IMR-90 (cell line): ENCODE results near the gene LTBP2. TPM values are rescaled to one million over a fixed set of nuclear protein-coding genes. Genes with fewer than 3 reads are reported as not detected.
A peak's percentile ranks its signal among the peaks of the same experiment; 100 is the strongest.

Source experiments
- ATAC-seq: fragments of 200-7000 bp; cut with Tn5 transposase; 2 replicates; pipeline ENCODE4 v1.9.1; 2020; ENCODE audit warnings: low read depth, mild to moderate bottlenecking, moderate library complexity
- BruUV-seq: library from RNA; stranded (reverse); fragments of 400-500 nt; replicated peaks from 2 replicates; lab custom pipeline; 2021; lab: Mats Ljungman, UMichigan
- CTCF ChIA-PET: fragments of 300-600 bp; formaldehyde crosslinking; extraction: SDS; loops from one replicate; lab custom pipeline; 2021; ENCODE audit warnings: antibody characterized with exemption; lab: Yijun Ruan, JAX
- POLR2A ChIA-PET: fragments of 300-600 bp; sonication (Branson Sonifier 250); formaldehyde crosslinking; loops from one replicate; lab custom pipeline; 2022; ENCODE audit warnings: antibody characterized with exemption; ENCODE audit not compliant: unreplicated experiment; lab: Charles Lee
- DNase-seq: peaks from one replicate; pipeline ENCODE4 v3.0.0; 2013
- H2AFZ ChIP-seq: replicated peaks from 2 replicates; pipeline ENCODE3; 2013; ENCODE audit warnings: low read length, mild to moderate bottlenecking; ENCODE audit not compliant: poor library complexity
- H2AK5ac ChIP-seq: 2 replicates; pipeline ENCODE4 v1.6.1; 2013; ENCODE audit warnings: low read depth, low read length, inconsistent platforms
- H2AK9ac ChIP-seq: replicated peaks from 2 replicates; pipeline ENCODE3; 2013; ENCODE audit warnings: mild to moderate bottlenecking, low read depth, low read length, moderate library complexity; ENCODE audit not compliant: poor library complexity
- H2BK120ac ChIP-seq: 2 replicates; pipeline ENCODE4 v1.6.1; 2013; ENCODE audit warnings: low read depth, low read length, inconsistent platforms
- H2BK15ac ChIP-seq: 3 replicates; pipeline ENCODE4 v1.6.1; 2013; ENCODE audit warnings: low read depth, low read length, inconsistent platforms
- H2BK20ac ChIP-seq: 2 replicates; pipeline ENCODE4 v1.6.1; 2013; ENCODE audit warnings: low read depth, mild to moderate bottlenecking, inconsistent platforms, low read length, moderate library complexity
- H2BK5ac ChIP-seq: 2 replicates; pipeline ENCODE4 v1.6.1; 2013; ENCODE audit warnings: mild to moderate bottlenecking, low read depth, low read length, inconsistent platforms; ENCODE audit not compliant: poor library complexity, severe bottlenecking
- H3K14ac ChIP-seq: replicated peaks from 2 replicates; pipeline ENCODE4 v1.6.1; 2013; ENCODE audit warnings: low read depth, low read length, inconsistent platforms
- H3K18ac ChIP-seq: 2 replicates; pipeline ENCODE4 v1.6.1; 2013; ENCODE audit warnings: low read depth, low read length, control low read depth
- H3K23ac ChIP-seq: 2 replicates; pipeline ENCODE4 v1.6.1; 2013; ENCODE audit warnings: low read depth, low read length, inconsistent platforms
- H3K27ac ChIP-seq: 2 replicates; pipeline ENCODE4 v1.5.1; 2013; ENCODE audit warnings: mild to moderate bottlenecking, control low read depth, low read length; ENCODE audit not compliant: insufficient read depth
- H3K27me3 ChIP-seq: 2 replicates; pipeline ENCODE4 v1.6.1; 2013; ENCODE audit warnings: low read length; ENCODE audit not compliant: control insufficient read depth, insufficient read depth
- H3K36me3 ChIP-seq: 2 replicates; pipeline ENCODE4 v1.6.1; 2013; ENCODE audit warnings: low read length, mixed read lengths; ENCODE audit not compliant: control insufficient read depth, insufficient read depth
- H3K4ac ChIP-seq: 2 replicates; pipeline ENCODE4 v1.6.1; 2013; ENCODE audit warnings: low read depth, low read length, inconsistent platforms
- H3K4me1 ChIP-seq: 2 replicates; pipeline ENCODE4 v1.6.1; 2013; ENCODE audit warnings: low read length, mixed read lengths; ENCODE audit not compliant: control insufficient read depth, insufficient read depth
- H3K4me2 ChIP-seq: 2 replicates; pipeline ENCODE4 v1.6.1; 2013; ENCODE audit warnings: low read depth, mild to moderate bottlenecking, control low read depth, low read length, moderate library complexity
- H3K4me3 ChIP-seq: 2 replicates; pipeline ENCODE4 v1.5.1; 2013; ENCODE audit warnings: low read depth, mild to moderate bottlenecking, control low read depth, low read length, moderate library complexity; ENCODE audit not compliant: insufficient read depth
- H3K56ac ChIP-seq: 2 replicates; pipeline ENCODE4 v1.6.1; 2013; ENCODE audit warnings: low read length, inconsistent platforms; ENCODE audit not compliant: insufficient read depth; ENCODE audit errors: extremely low read depth
- H3K79me1 ChIP-seq, 2 experiments: 2 replicates each; pipeline ENCODE4 v1.6.1; 2013; ENCODE audit warnings: low read length in 2 of 2, inconsistent platforms in 1 of 2, low read depth in 1 of 2
- H3K9ac ChIP-seq: 2 replicates; pipeline ENCODE4 v1.6.1; 2013; ENCODE audit warnings: low read depth, low read length, control low read depth
- H3K9me1 ChIP-seq: 2 replicates; pipeline ENCODE4 v1.6.1; 2013; ENCODE audit warnings: low read length, inconsistent platforms; ENCODE audit not compliant: insufficient read depth
- H3K9me3 ChIP-seq: 2 replicates; pipeline ENCODE4 v1.6.1; 2013; ENCODE audit warnings: low read length; ENCODE audit not compliant: control insufficient read depth, insufficient read depth
- H4K20me1 ChIP-seq: 2 replicates; pipeline ENCODE4 v1.6.1; 2013; ENCODE audit warnings: low read length, inconsistent platforms; ENCODE audit not compliant: insufficient read depth
- H4K5ac ChIP-seq: 2 replicates; pipeline ENCODE4 v1.6.1; 2013; ENCODE audit warnings: mild to moderate bottlenecking, low read depth, low read length, control low read depth
- H4K8ac ChIP-seq, 2 experiments: 2 replicates each; pipeline ENCODE4 v1.6.1; 2013; ENCODE audit warnings: low read depth in 2 of 2, low read length in 2 of 2, control low read depth in 1 of 2, inconsistent platforms in 1 of 2
- H4K91ac ChIP-seq: 2 replicates; pipeline ENCODE4 v1.6.1; 2013; ENCODE audit warnings: low read depth, low read length, inconsistent platforms; ENCODE audit not compliant: insufficient read depth
- CEBPB ChIP-seq: IDR thresholded peaks from 2 replicates; pipeline ENCODE4 v1.6.1; 2012; ENCODE audit warnings: low read depth, low read length, improper control_type of control experiment
- ELK1 ChIP-seq: fragments of 150-350 bp; IDR thresholded peaks from 2 replicates; pipeline ENCODE4 v1.6.1; 2016; ENCODE audit warnings: low read depth, mild to moderate bottlenecking, low read length, moderate library complexity, borderline replicate concordance
- RAD21 ChIP-seq: IDR thresholded peaks from 2 replicates; pipeline ENCODE4 v1.6.1; 2012; ENCODE audit warnings: low read length, improper control_type of control experiment
- RFX5 ChIP-seq: IDR thresholded peaks from 2 replicates; pipeline ENCODE4 v1.8.0; 2012; ENCODE audit warnings: low read depth, mild to moderate bottlenecking, low read length, moderate library complexity
- WGBS, 2 experiments: methylation state at CpG; one replicate each; pipeline versions ENCODE4 v1.1.5 to v1.1.7; 2013; ENCODE audit warnings: missing lambda C conversion rate in 2 of 2; ENCODE audit not compliant: insufficient read length in 1 of 2; ENCODE audit errors: extremely low coverage in 2 of 2; 5-methylcytosine and 5-hydroxymethylcytosine counted together
- dilution Hi-C: fragments of 300-500 bp; cut with HindIII; formaldehyde crosslinking; loops from one replicate; pipeline ENCODE4 v1.14.3; 2018; ENCODE audit warnings: low sequenced_read_pairs; ENCODE audit not compliant: unreplicated experiment
- in situ Hi-C: fragments of 300-500 bp; cut with MboI; formaldehyde crosslinking; loops from 3 replicates; pipeline ENCODE4 v1.14.3; 2019; ENCODE audit warnings: low sequenced_read_pairs, inconsistent platforms, mixed read lengths
- intact Hi-C: fragments of 100-400 bp; cut with micrococcal nuclease; formaldehyde crosslinking; loops from 2 replicates; pipeline ENCODE4 v1.10.0; 2022
- polyA plus RNA-seq, 3 experiments: library from polyadenylated mRNA; depleted of rRNA; stranded (reverse); fragments of >200 nt; gene quantifications; 2 replicates each; pipeline ENCODE4 v1.2.3, GENCODE V29; 2012; ENCODE audit warnings: low replicate concordance in 1 of 3
- total RNA-seq: library from RNA; depleted of rRNA; stranded (reverse); fragments of >200 nt; gene quantifications from 2 replicates; pipeline ENCODE4 v1.2.3, GENCODE V29; 2012

The LTBP2 gene
- total and polyA plus RNA-seq, 2 of the 4 experiments (the other 2 are of a cell fraction): 23.8 to 79.3 TPM

GRCh38 chr14:74526854-74527585, 85.0 kb downstream of the LTBP2 start:
- ATAC-seq: no peak

More at GRCh38 chr14:74526854-74527585, 85.0 kb downstream of the LTBP2 start:
- Histone ChIP-seq H2AK9ac (peak overlapping the region; percentile 67), H4K91ac (no peak overlapping the region), H3K27me3 (no peaks in the 10 kb centered on the region), H2AK5ac (no peak overlapping the region), H3K9me3 (no peaks in the 10 kb centered on the region), H3K36me3 (no peaks in the 10 kb centered on the region; the same call in 1 of the 2 replicates), H3K4ac (no peak overlapping the region), H3K23ac (no peak overlapping the region), H2BK5ac (no peak overlapping the region), H2BK20ac (no peak overlapping the region), H4K20me1 (no peaks in the 10 kb centered on the region), H3K18ac (no peak overlapping the region), H2BK15ac (no peak overlapping the region), H3K9ac (no peak overlapping the region), H3K14ac (no peak overlapping the region), H3K9me1 (peaks cover 16% of the 10 kb centered on the region), H2AFZ (no peak overlapping the region), H4K5ac (no peak overlapping the region), H2BK120ac (no peak overlapping the region), H3K4me1 (peaks cover 17% of the 10 kb centered on the region), H3K79me1 (peaks cover 0 to 4% of the 10 kb centered on the region in 2 experiments; a peak in 1 of 4 replicates), H3K4me3 (no peak overlapping the region), H3K4me2 (no peak overlapping the region), H3K56ac (no peak overlapping the region), H4K8ac (no peak overlapping the region), H3K27ac (no peak overlapping the region)
- in situ Hi-C loops: no loop called here
- intact Hi-C loops: no loop called here
- ChIA-PET POLR2A (no interaction called here), CTCF (no interaction called here)
- dilution Hi-C loops: no loop called here
- no TSS peak for BruUV-seq
- no peak for TF ChIP-seq RAD21
- TF ChIP-seq RFX5: no peak
- TF ChIP-seq CEBPB: no peak
- TF ChIP-seq ELK1: no peak
- DNase-seq: no peak
- WGBS, 2 experiments: 93% methylated on average over 5 of the region's 10 CpGs; no CpG with 5 or more reads in 1 of the 2 experiments
